ENCODE data around the gene DSCAML1. TPM values are rescaled to one million over a fixed set of nuclear protein-coding genes. Genes with fewer than 3 reads are reported as not detected.
"Not testable (repeated sequence)": the region's sequence is repeated elsewhere in the genome, so short reads cannot be mapped to it uniquely, and the experiment has no call there.

Gene DSCAML1
- total RNA-seq, 6 experiments from 2014 or later = not detected

DNA sequence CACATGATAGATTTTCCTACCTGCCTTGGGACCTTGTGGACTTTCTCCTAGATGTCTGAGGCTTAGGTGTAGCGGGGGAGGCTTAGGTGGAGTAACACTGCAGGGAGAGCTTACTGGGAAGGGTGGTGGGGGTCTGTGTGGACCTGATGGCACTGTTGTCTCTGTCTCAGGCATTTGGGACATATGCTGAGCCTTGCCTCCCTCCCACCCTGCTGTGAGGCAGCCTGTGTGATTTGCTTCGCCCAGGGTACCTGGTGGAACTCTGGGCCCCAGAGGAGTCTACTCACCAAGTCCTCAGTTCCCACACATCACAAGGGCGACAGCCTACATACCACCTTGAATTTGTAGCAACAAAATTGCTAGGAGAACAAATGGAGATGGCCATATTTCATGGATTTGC lies 388.7 kb downstream of the DSCAML1 start:
- H3K4me1 Mint-ChIP-seq (ENCODE audit: low read depth) = no peaks in the 10 kb centered on the region
- H3K27ac Mint-ChIP-seq = no peak overlapping the region
- H3K9me3 Mint-ChIP-seq = peaks cover 14% of the 10 kb centered on the region
- H3K36me3 Mint-ChIP-seq (ENCODE audit: low read depth) = peaks cover 61% of the 10 kb centered on the region
- DNase-seq = no peak
- H3K4me3 Mint-ChIP-seq = no peak overlapping the region
- TF ChIP-seq, protein P1, sequence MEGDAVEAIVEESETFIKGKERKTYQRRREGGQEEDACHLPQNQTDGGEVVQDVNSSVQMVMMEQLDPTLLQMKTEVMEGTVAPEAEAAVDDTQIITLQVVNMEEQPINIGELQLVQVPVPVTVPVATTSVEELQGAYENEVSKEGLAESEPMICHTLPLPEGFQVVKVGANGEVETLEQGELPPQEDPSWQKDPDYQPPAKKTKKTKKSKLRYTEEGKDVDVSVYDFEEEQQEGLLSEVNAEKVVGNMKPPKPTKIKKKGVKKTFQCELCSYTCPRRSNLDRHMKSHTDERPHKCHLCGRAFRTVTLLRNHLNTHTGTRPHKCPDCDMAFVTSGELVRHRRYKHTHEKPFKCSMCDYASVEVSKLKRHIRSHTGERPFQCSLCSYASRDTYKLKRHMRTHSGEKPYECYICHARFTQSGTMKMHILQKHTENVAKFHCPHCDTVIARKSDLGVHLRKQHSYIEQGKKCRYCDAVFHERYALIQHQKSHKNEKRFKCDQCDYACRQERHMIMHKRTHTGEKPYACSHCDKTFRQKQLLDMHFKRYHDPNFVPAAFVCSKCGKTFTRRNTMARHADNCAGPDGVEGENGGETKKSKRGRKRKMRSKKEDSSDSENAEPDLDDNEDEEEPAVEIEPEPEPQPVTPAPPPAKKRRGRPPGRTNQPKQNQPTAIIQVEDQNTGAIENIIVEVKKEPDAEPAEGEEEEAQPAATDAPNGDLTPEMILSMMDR (IDR thresholded peaks at IDR 0.05) = no peak
- peaks cover 3% of the 10 kb centered on the region; the same call in 1 of the 2 replicates for H3K27me3 Mint-ChIP-seq (ENCODE audit: insufficient read depth)

GRCh38 chr11:117407016-117407415 lies 390.0 kb downstream of the DSCAML1 start:
- Mint-ChIP-seq H3K27me3 (ENCODE audit: insufficient read depth) (peaks cover 3% of the 10 kb centered on the region; the same call in 1 of the 2 replicates), H3K4me1 (ENCODE audit: low read depth) (no peaks in the 10 kb centered on the region), H3K4me3 (no peak overlapping the region), H3K9me3 (peaks cover 14% of the 10 kb centered on the region), H3K27ac (no peak overlapping the region), H3K36me3 (ENCODE audit: low read depth) (peaks cover 63% of the 10 kb centered on the region)
- no peak for DNase-seq
- TF ChIP-seq, protein P1 (IDR thresholded peaks at IDR 0.05) = no peak

GRCh38 chr11:117405898-117406297 lies 391.1 kb downstream of the DSCAML1 start:
- H3K4me1 Mint-ChIP-seq (ENCODE audit: low read depth); H3K4me3 Mint-ChIP-seq; H3K27me3 Mint-ChIP-seq (ENCODE audit: insufficient read depth); H3K27ac Mint-ChIP-seq; DNase-seq: not testable (repeated sequence)
- Mint-ChIP-seq H3K9me3 (peaks cover 14% of the 10 kb centered on the region), H3K36me3 (ENCODE audit: low read depth) (peaks cover 67% of the 10 kb centered on the region)

DNA sequence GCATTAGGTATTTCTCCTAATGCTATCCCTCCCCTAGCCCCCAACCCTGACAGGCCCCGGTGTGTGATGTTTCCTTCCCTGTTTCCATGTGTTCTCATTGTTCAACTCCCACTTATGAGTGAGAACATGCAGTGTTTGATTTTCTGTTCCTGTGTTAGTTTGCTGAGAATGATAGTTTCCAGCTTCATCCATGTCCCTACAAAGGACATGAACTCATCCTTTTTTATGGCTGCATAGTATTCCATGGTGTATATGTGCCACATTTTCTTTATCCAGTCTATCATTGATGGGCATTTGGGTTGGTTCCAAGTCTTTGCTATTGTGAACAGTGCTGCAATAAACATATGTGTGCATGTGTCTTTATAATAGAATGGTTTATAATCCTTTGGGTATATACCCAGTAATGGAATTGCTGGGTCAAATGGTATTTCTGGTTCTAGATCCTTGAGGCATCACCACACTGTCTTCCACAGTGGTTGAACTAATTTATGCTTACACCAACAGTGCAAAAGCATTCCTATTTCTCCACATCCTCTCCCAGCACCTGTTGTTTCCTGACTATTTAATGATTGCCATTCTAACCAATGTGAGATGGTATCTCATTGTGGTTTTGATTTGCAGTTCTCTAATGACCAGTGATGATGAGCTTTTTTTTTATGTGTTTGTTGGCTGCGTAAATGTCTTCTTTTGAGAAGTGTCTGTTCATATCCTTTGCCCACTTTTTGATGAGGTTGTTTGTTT lies 397.7 kb downstream of the DSCAML1 start:
- H3K9me3 Mint-ChIP-seq = peaks cover 25% of the 10 kb centered on the region
- DNase-seq; H3K4me1 Mint-ChIP-seq (ENCODE audit: low read depth); H3K4me3 Mint-ChIP-seq; H3K27ac Mint-ChIP-seq; H3K27me3 Mint-ChIP-seq (ENCODE audit: insufficient read depth): not testable (repeated sequence)
- H3K36me3 Mint-ChIP-seq (ENCODE audit: low read depth) = peaks cover 82% of the 10 kb centered on the region

DNA sequence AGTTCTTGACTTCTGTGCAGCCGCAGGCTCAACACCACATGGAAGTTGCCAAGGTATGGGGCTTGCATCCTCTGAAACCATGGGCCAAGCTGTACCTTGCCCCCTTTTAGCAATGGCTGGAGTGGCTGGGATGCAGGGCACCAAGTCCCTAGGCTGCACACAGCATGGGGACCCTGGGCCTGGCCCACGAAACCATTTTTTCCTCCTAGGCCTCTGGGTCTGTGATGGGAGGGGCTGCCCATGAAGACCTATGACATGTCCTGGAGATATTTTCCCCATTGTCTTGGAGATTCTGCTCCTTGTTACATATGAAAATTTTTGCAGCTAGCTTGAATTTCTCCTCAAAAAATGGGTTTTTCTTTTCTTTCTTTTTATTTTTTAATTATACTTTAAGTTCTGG lies 398.4 kb downstream of the DSCAML1 start:
- not testable (repeated sequence) for H3K27ac Mint-ChIP-seq; H3K4me1 Mint-ChIP-seq (ENCODE audit: low read depth); DNase-seq; H3K27me3 Mint-ChIP-seq (ENCODE audit: insufficient read depth); H3K4me3 Mint-ChIP-seq
- peaks cover 80% of the 10 kb centered on the region for H3K36me3 Mint-ChIP-seq (ENCODE audit: low read depth)
- peaks cover 25% of the 10 kb centered on the region for H3K9me3 Mint-ChIP-seq

DNA sequence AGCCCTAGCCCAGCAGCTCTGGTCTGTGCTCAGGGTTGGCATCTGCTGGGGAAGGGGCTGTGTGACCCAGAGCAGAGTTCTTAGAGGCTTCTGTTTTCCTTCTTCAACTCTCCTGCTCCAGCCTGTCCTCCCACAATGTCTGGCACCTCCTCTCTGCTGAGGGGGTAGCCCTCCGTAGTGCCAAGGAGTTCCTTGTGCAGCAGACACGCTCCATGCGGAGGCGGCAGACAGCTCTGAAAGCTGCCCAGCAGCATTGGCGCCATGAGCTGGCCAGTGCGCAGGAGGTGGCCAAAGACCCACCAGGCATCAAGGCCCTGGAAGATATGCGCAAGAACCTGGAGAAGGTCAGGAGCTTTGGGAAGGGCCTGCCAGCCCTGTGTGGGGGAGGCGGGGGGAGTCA lies 400.0 kb downstream of the DSCAML1 start:
- H3K9me3 Mint-ChIP-seq = peaks cover 25% of the 10 kb centered on the region
- TF ChIP-seq, protein P1 (IDR thresholded peaks at IDR 0.05) = no peak
- H3K27ac Mint-ChIP-seq = no peak overlapping the region
- DNase-seq = no peak
- H3K27me3 Mint-ChIP-seq (ENCODE audit: insufficient read depth) = peaks cover 3% of the 10 kb centered on the region
- peaks cover 74% of the 10 kb centered on the region for H3K36me3 Mint-ChIP-seq (ENCODE audit: low read depth)
- no peak overlapping the region for H3K4me3 Mint-ChIP-seq
- H3K4me1 Mint-ChIP-seq (ENCODE audit: low read depth) = no peaks in the 10 kb centered on the region

- DNase-seq = no peak
- Mint-ChIP-seq H3K36me3 (ENCODE audit: low read depth) (peaks cover 79% of the 10 kb centered on the region), H3K9me3 (peaks cover 25% of the 10 kb centered on the region), H3K4me3 (no peak overlapping the region), H3K4me1 (ENCODE audit: low read depth) (no peaks in the 10 kb centered on the region), H3K27me3 (ENCODE audit: insufficient read depth) (peaks cover 3% of the 10 kb centered on the region), H3K27ac (no peak overlapping the region)
- TF ChIP-seq, protein P1 (IDR thresholded peaks at IDR 0.05) = no peak
Observed at GRCh38 chr11:117395476-117395875, 401.5 kb downstream of the DSCAML1 start.
